Adrenal gland (tissue), 12 donors: ENCODE data around the gene MCTP2. TPM values are rescaled to one million over a fixed set of nuclear protein-coding genes. Genes with fewer than 3 reads are reported as not detected.

Experiments
- DNase-seq, 7 donors: peaks; one replicate each; pipeline ENCODE4 v3.0.0-alpha.2; 2019 to 2020
- H3K27ac ChIP-seq, 5 donors: fragments of 200-600 bp; sonication (generic) in 4 of 5; 1 replicate in 3 of 5; 2 replicates in 2 of 5; pipeline versions ENCODE4 v1.5.1 to v1.8.0; 2016 to 2020; ENCODE audit warnings: mild to moderate bottlenecking in 1 of 5
- H3K27me3 ChIP-seq: fragments of 200-600 bp; 2 replicates; pipeline ENCODE4 v1.8.0; 2021
- H3K36me3 ChIP-seq, 2 donors: fragments of 200-600 bp; replicated peaks in 1 of 2; 1 replicate in 1 of 2; 2 replicates in 1 of 2; pipeline versions ENCODE4 v1.5.1 to v1.8.0; 2018 to 2022
- H3K4me1 ChIP-seq, 2 donors: fragments of 200-600 bp; replicated peaks in 1 of 2; 1 replicate in 1 of 2; 2 replicates in 1 of 2; pipeline versions ENCODE4 v1.5.1 to v1.8.0; 2018 to 2021
- H3K4me3 ChIP-seq, 4 donors: fragments of 200-600 bp; sonication (generic) in 3 of 4; one replicate each; pipeline ENCODE4 v1.5.1; 2016 to 2018
- H3K9me3 ChIP-seq, 3 donors: fragments of 200-600 bp; sonication (generic) in 1 of 3; replicated peaks in 1 of 3; 1 replicate in 2 of 3; 2 replicates in 1 of 3; pipeline versions ENCODE4 v1.5.1 to v1.8.0; 2016 to 2021
- POLR2A ChIP-seq, 2 donors: fragments of 450-650 bp; IDR thresholded peaks; one replicate each; pipeline ENCODE4 v1.6.1; 2017; ENCODE audit warnings: antibody characterized with exemption in 2 of 2, mild to moderate bottlenecking in 2 of 2, moderate library complexity in 1 of 2
- WGBS, 4 donors: extraction: QIAGEN DNeasy Blood & Tissue Kit in 2 of 4; methylation state at CpG; one replicate each; pipeline versions ENCODE4 v1.1.5 to v1.1.7; 2013 to 2017; 5-methylcytosine and 5-hydroxymethylcytosine counted together
- intact Hi-C, 2 donors: fragments of 100-400 bp; cut with DNase I; formaldehyde crosslinking; loops; one replicate each; pipeline versions ENCODE4 v1.14.1 to v1.15.0; 2022 to 2023
- polyA plus RNA-seq, 3 donors: library from polyadenylated mRNA; stranded (reverse); fragments of 200-250 nt in 2 of 3; fragments of 350-450 nt in 1 of 3; fragmentation: Illumina TruSeq in 1 of 3; extraction: RNeasy Lipid Tissue Mini Kit (QIAGEN cat#74804) in 1 of 3; gene quantifications; one replicate each; pipeline ENCODE4 v1.2.3, GENCODE V29; 2013 to 2014
- total RNA-seq, 9 donors: library from RNA; depleted of rRNA in 4 of 9; stranded (reverse); fragments of >200 nt in 4 of 9; fragments of 120-200 nt in 1 of 9; fragmentation: NEBNext Ultra II Directional in 1 of 9; extraction: Animal tissue kit (Norgen Biotek cat#: 25700) in 1 of 9; gene quantifications; one replicate each; pipeline versions ENCODE4 v1.1.0 to v1.2.4, GENCODE V29; 2013 to 2023
- TF ChIP-seq, protein P1 (sequence below), 6 experiments: fragments of 450-650 bp in 4 of 6; fragments of 200-600 bp in 2 of 6; sonication (generic) in 1 of 6; IDR thresholded peaks; 1 replicate in 5 of 6; 2 replicates in 1 of 6; pipeline versions ENCODE4 v1.5.1 to v1.8.0; 2016 to 2021; ENCODE audit warnings: antibody characterized with exemption in 6 of 6, mild to moderate bottlenecking in 2 of 6, moderate library complexity in 1 of 6
- donor health status: healthy with polysubstance abuse.
- donor health status: Bipolar disorder and iron deficiency.
- donor health status: DM: yes; HTN: yes; CAD: no.
- donor health status: DM: no; HTN: no; CAD: no.
- donor health status: DM: no; HTN: no; CAD: no.
- donor health status: DM: yes; HTN: yes; CAD: no.

Gene MCTP2
- total and polyA plus RNA-seq, 12 donors, result 2.7 to 21.3 (median 14.4) TPM

DNA sequence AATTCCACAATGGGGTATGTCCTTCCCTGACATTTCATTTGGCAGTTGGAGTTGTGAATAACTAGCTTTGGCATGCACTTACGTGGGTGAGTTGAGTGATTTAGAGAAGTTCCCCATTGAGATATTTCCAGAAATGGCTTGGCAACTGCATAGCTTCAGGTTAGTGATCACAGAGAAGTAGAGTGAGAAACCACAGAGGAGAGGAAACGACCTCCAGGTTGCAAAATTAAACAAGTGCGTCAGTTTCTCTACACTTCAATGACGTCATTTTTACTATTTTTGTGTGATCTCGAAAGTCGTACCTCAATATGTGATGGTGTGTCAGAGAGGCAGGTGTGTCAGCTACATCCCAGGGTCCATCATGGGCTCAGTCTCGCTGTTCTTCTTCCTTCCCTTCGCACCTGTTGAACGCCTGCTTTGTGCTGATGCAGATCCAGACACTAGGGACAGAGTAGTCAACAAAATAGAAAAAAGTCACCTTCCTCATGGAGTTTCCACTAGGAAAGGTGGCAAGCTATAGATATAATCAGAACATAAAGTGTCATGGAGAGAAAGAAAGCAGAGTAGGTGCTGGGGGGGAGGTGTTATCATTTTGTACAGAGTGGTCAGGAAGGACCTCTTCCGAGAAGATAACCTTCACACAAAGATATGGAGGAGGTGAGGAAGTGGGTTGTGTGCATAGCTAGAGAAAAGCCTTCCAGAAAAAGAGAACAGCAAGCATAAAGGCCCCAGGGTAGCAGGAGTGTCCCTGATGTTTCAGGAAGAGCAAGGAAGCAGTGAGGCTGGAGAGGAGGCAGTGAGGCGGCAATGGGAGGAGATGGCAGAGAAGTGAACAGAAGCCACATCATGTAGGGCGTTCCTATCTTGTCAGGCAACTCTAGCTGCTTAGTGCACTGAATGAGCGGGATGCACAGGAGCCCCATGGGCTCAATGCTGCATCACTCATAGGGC lies 75.6 kb downstream of the MCTP2 start:
- no peak overlapping the region for H3K27ac ChIP-seq
- intact Hi-C loops, result no loop called here
- 73 to 78% (median 77%) methylated on average over 13 of the region's 13 CpGs for WGBS, 4 donors
- no peaks in the 10 kb centered on the region for H3K36me3 ChIP-seq
- no peak for TF ChIP-seq POLR2A (IDR thresholded peaks at IDR 0.05)
- TF ChIP-seq, protein P1, sequence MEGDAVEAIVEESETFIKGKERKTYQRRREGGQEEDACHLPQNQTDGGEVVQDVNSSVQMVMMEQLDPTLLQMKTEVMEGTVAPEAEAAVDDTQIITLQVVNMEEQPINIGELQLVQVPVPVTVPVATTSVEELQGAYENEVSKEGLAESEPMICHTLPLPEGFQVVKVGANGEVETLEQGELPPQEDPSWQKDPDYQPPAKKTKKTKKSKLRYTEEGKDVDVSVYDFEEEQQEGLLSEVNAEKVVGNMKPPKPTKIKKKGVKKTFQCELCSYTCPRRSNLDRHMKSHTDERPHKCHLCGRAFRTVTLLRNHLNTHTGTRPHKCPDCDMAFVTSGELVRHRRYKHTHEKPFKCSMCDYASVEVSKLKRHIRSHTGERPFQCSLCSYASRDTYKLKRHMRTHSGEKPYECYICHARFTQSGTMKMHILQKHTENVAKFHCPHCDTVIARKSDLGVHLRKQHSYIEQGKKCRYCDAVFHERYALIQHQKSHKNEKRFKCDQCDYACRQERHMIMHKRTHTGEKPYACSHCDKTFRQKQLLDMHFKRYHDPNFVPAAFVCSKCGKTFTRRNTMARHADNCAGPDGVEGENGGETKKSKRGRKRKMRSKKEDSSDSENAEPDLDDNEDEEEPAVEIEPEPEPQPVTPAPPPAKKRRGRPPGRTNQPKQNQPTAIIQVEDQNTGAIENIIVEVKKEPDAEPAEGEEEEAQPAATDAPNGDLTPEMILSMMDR (IDR thresholded peaks at IDR 0.05), result no peak
- H3K4me1 ChIP-seq, result no peaks in the 10 kb centered on the region
- no peak overlapping the region for H3K4me3 ChIP-seq
- DNase-seq, result no peak
- H3K27me3 ChIP-seq, result no peaks in the 10 kb centered on the region
- no peaks in the 10 kb centered on the region for H3K9me3 ChIP-seq

DNA sequence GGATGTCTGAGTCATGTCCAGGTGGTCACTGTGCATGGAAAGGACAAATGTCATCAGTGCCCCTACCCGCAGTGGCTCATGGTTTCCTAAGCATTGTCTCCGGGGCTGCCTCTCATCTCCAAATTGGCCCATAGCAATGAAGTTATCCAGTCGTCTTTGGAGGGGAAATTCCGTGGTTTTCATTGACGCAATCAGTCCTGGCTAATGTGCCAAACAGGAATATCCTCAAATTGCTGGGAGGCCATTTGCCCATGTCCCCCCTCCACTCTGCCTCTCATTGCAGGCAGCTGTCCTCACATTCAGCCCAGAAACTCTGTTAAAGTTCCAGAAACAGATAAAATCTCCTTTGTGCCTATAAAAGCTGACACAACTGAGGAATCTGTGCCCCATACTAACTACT lies 81.6 kb downstream of the MCTP2 start:
- H3K27me3 ChIP-seq, result no peaks in the 10 kb centered on the region
- no peak overlapping the region for H3K4me3 ChIP-seq
- WGBS, 4 donors, result 76 to 96% (median 81%) methylated on average over 4 to 5 of the region's 5 CpGs
- H3K4me1 ChIP-seq, result no peaks in the 10 kb centered on the region
- no peak for DNase-seq
- no peaks in the 10 kb centered on the region for H3K36me3 ChIP-seq
- intact Hi-C loops, result no loop called here
- TF ChIP-seq, protein P1 (IDR thresholded peaks at IDR 0.05), result no peak
- TF ChIP-seq POLR2A (IDR thresholded peaks at IDR 0.05), result no peak
- H3K9me3 ChIP-seq, result no peaks in the 10 kb centered on the region
- no peak overlapping the region for H3K27ac ChIP-seq

DNA sequence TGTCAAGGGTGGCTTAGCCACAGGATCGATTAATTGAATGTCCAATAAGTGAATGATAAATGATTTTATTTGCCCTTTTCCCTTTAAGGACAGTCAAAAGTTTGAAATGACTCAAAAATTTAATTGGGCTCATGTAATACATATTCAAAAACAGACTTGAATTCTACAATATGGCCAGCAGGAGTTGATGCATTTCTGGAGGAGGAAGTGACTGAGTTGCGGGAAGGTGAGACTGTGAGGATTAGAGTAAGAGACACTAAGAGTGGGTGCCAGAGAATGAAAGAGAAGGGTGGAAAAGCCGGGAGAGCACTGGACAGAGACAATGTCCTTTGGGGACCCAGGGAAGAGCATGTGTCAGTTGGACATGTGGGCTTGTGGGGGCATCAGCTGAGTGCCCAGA lies 83.3 kb downstream of the MCTP2 start:
- 78 to 86% (median 83%) methylated on average over 3 of the region's 3 CpGs for WGBS, 4 donors

DNA sequence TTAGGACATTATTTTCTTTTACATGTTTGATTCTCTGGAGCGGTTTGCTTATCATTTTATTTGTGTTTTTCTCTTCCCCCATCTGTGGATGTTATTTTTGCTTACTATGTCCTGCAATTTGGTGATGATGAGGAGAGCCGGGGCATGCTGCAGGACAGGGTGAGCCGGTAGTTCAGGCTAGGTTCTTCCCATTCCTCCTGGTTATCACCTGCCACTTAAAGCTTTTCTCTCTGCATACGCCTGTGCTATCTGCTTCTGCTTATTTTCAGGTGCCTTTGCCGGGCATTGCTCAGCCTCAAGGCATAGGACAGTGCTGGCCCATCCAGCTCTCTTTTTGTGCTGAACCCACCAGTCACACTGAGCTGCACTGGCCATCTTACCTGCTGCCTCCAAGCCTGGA lies 85.8 kb downstream of the MCTP2 start:
- intact Hi-C loops, result no loop called here

More for the DNA sequence above, 83.3 kb downstream of the MCTP2 start:
- Histone ChIP-seq H3K4me1 (no peaks in the 10 kb centered on the region), H3K27ac (no peak overlapping the region), H3K9me3 (no peaks in the 10 kb centered on the region), H3K27me3 (no peaks in the 10 kb centered on the region), H3K4me3 (no peak overlapping the region), H3K36me3 (no peaks in the 10 kb centered on the region)
- intact Hi-C loops, result no loop called here
- TF ChIP-seq POLR2A (IDR thresholded peaks at IDR 0.05), result no peak
- TF ChIP-seq, protein P1 (IDR thresholded peaks at IDR 0.05), result no peak
- DNase-seq, result no peak

More for the DNA sequence above, 85.8 kb downstream of the MCTP2 start:
- H3K4me1 ChIP-seq, result no peaks in the 10 kb centered on the region
- no peaks in the 10 kb centered on the region for H3K36me3 ChIP-seq
- DNase-seq, result no peak
- H3K9me3 ChIP-seq, result no peaks in the 10 kb centered on the region
- no peak overlapping the region for H3K27ac ChIP-seq
- no peak overlapping the region for H3K4me3 ChIP-seq
- H3K27me3 ChIP-seq, result no peaks in the 10 kb centered on the region
- WGBS, 4 donors, result 75 to 87% (median 81%) methylated on average over 5 of the region's 5 CpGs
- TF ChIP-seq, protein P1 (IDR thresholded peaks at IDR 0.05), result no peak
- no peak for TF ChIP-seq POLR2A (IDR thresholded peaks at IDR 0.05)
